H9 (cell line): ENCODE results near the gene CTNNA1. TPM values are rescaled to one million over a fixed set of nuclear protein-coding genes. Genes with fewer than 3 reads are reported as not detected.

Source experiments
- DNase-seq: peaks from one replicate; pipeline ENCODE4 v3.0.0-alpha.2; 2017
- H2AFZ ChIP-seq: one replicate; pipeline ENCODE4 v1.6.1; 2013; ENCODE audit warnings: mild to moderate bottlenecking, low read length, control low read depth, moderate library complexity
- H2AK5ac ChIP-seq: 2 replicates; pipeline ENCODE4 v1.6.1; 2013; ENCODE audit warnings: low read length, control low read depth, mixed read lengths; ENCODE audit not compliant: insufficient read length
- H2BK120ac ChIP-seq: one replicate; pipeline ENCODE4 v1.6.1; 2013; ENCODE audit warnings: low read depth, mild to moderate bottlenecking, low read length, control low read depth, inconsistent platforms; ENCODE audit not compliant: poor library complexity, severe bottlenecking
- H2BK12ac ChIP-seq: 2 replicates; pipeline ENCODE4 v1.6.1; 2013; ENCODE audit warnings: low read length, control low read depth, mixed read lengths, low read depth; ENCODE audit not compliant: insufficient read length
- H2BK15ac ChIP-seq: 2 replicates; pipeline ENCODE4 v1.6.1; 2013; ENCODE audit warnings: low read depth, low read length, control low read depth
- H2BK20ac ChIP-seq: one replicate; pipeline ENCODE4 v1.6.1; 2013; ENCODE audit warnings: low read depth, mild to moderate bottlenecking, low read length, control low read depth, inconsistent platforms; ENCODE audit not compliant: poor library complexity, severe bottlenecking
- H2BK5ac ChIP-seq: 2 replicates; pipeline ENCODE4 v1.6.1; 2013; ENCODE audit warnings: low read length, control low read depth, mixed read lengths; ENCODE audit not compliant: insufficient read length
- H3K14ac ChIP-seq: 2 replicates; pipeline ENCODE4 v1.6.1; 2013; ENCODE audit warnings: low read length, control low read depth; ENCODE audit not compliant: insufficient read depth
- H3K18ac ChIP-seq: 2 replicates; pipeline ENCODE4 v1.6.1; 2013; ENCODE audit warnings: low read depth, mild to moderate bottlenecking, mixed read lengths, low read length, control low read depth; ENCODE audit not compliant: insufficient read length
- H3K23ac ChIP-seq: 2 replicates; pipeline ENCODE4 v1.6.1; 2013; ENCODE audit warnings: low read length, control low read depth, mixed read lengths, low read depth; ENCODE audit not compliant: insufficient read length
- H3K23me2 ChIP-seq: 2 replicates; pipeline ENCODE4 v1.6.1; 2013; ENCODE audit warnings: low read depth, mild to moderate bottlenecking, mixed read lengths, low read length, control low read depth; ENCODE audit not compliant: insufficient read length, poor library complexity, severe bottlenecking
- H3K27ac ChIP-seq: 2 replicates; pipeline ENCODE4 v1.5.1; 2013; ENCODE audit warnings: low read length, control low read depth, mixed read lengths, low read depth; ENCODE audit not compliant: insufficient read length
- H3K27me3 ChIP-seq: 2 replicates; pipeline ENCODE4 v1.6.1; 2013; ENCODE audit warnings: low read length, control low read depth, inconsistent platforms; ENCODE audit not compliant: insufficient read depth
- H3K4ac ChIP-seq: 2 replicates; pipeline ENCODE4 v1.6.1; 2013; ENCODE audit warnings: low read depth, mild to moderate bottlenecking, control low read depth, inconsistent platforms, low read length, moderate library complexity
- H3K4me1 ChIP-seq: 2 replicates; pipeline ENCODE4 v1.6.1; 2013; ENCODE audit warnings: low read length, control low read depth, inconsistent platforms; ENCODE audit not compliant: insufficient read depth
- H3K4me2 ChIP-seq: 2 replicates; pipeline ENCODE4 v1.6.1; 2013; ENCODE audit warnings: low read length, control low read depth, mixed read lengths; ENCODE audit not compliant: insufficient read length, insufficient read depth
- H3K56ac ChIP-seq: 2 replicates; pipeline ENCODE4 v1.6.1; 2013; ENCODE audit warnings: low read depth, mild to moderate bottlenecking, mixed read lengths, low read length, control low read depth; ENCODE audit not compliant: insufficient read length
- H3K79me1 ChIP-seq: 2 replicates; pipeline ENCODE4 v1.6.1; 2013; ENCODE audit warnings: low read depth, mild to moderate bottlenecking, moderate library complexity, low read length, control low read depth, inconsistent platforms; ENCODE audit not compliant: insufficient read depth, poor library complexity, severe bottlenecking
- H3K79me2 ChIP-seq: 2 replicates; pipeline ENCODE4 v1.6.1; 2013; ENCODE audit warnings: low read length, control low read depth, inconsistent platforms; ENCODE audit not compliant: insufficient read depth
- H3K9ac ChIP-seq: 2 replicates; pipeline ENCODE4 v1.6.1; 2013; ENCODE audit warnings: low read length, control low read depth, mixed read lengths; ENCODE audit not compliant: insufficient read length; ENCODE audit errors: extremely low read depth
- H3K9me3 ChIP-seq: one replicate; pipeline ENCODE4 v1.6.1; 2013; ENCODE audit warnings: low read depth, low read length, inconsistent platforms; ENCODE audit not compliant: control insufficient read depth
- H3T11ph ChIP-seq: one replicate; pipeline ENCODE4 v1.6.1; 2013; ENCODE audit warnings: mild to moderate bottlenecking, low read length, control low read depth, inconsistent platforms
- H4K20me1 ChIP-seq: one replicate; pipeline ENCODE4 v1.6.1; 2013; ENCODE audit not compliant: control insufficient read depth, insufficient read length, insufficient read depth
- H4K5ac ChIP-seq: 2 replicates; pipeline ENCODE4 v1.6.1; 2013; ENCODE audit warnings: low read depth, mild to moderate bottlenecking, mixed read lengths, low read length, control low read depth; ENCODE audit not compliant: insufficient read length
- H4K8ac ChIP-seq: replicated peaks from 2 replicates; pipeline ENCODE4 v1.6.1; 2013; ENCODE audit warnings: low read length, control low read depth, mixed read lengths, low read depth; ENCODE audit not compliant: insufficient read length
- H4K91ac ChIP-seq: 2 replicates; pipeline ENCODE4 v1.6.1; 2013; ENCODE audit warnings: low read depth, mild to moderate bottlenecking, moderate library complexity, mixed read lengths, low read length, control low read depth; ENCODE audit not compliant: insufficient read length
- H3K27ac Mint-ChIP-seq, 3 experiments: 2 replicates in 2 of 3; 3 replicates in 1 of 3; pipeline ENCODE4 v1.8.0; 2020 to 2021; ENCODE audit warnings: mixed read lengths in 3 of 3, mild to moderate bottlenecking in 1 of 3, moderate library complexity in 1 of 3
- H3K27me3 Mint-ChIP-seq: 2 replicates; pipeline ENCODE4 v1.8.0; 2021; ENCODE audit warnings: low read depth, mild to moderate bottlenecking, moderate library complexity, mixed read lengths
- H3K36me3 Mint-ChIP-seq, 3 experiments: 2 replicates in 2 of 3; 3 replicates in 1 of 3; pipeline ENCODE4 v1.8.0; 2020 to 2021; ENCODE audit warnings: low read depth in 3 of 3, mixed read lengths in 3 of 3; ENCODE audit not compliant: insufficient read depth in 1 of 3
- H3K4me1 Mint-ChIP-seq, 2 experiments: 2 replicates each; pipeline ENCODE4 v1.8.0; 2020; ENCODE audit warnings: mixed read lengths in 2 of 2
- H3K4me3 Mint-ChIP-seq, 2 experiments: 2 replicates in 1 of 2; 3 replicates in 1 of 2; pipeline ENCODE4 v1.8.0; 2020 to 2021; ENCODE audit warnings: mild to moderate bottlenecking in 2 of 2, mixed read lengths in 2 of 2, moderate library complexity in 1 of 2
- H3K9me3 Mint-ChIP-seq, 2 experiments: 2 replicates in 1 of 2; 3 replicates in 1 of 2; pipeline ENCODE4 v1.8.0; 2020; ENCODE audit warnings: mild to moderate bottlenecking in 2 of 2, mixed read lengths in 2 of 2, moderate library complexity in 1 of 2
- WGBS: extraction: QIAGEN DNeasy Blood & Tissue Kit; methylation state at CpG from one replicate; pipeline ENCODE4 v1.1.7; 2013; ENCODE audit warnings: missing lambda C conversion rate, low lambda C conversion rate, mixed read lengths; ENCODE audit not compliant: insufficient read length; ENCODE audit errors: extremely low coverage; 5-methylcytosine and 5-hydroxymethylcytosine counted together
- total RNA-seq: library from RNA; stranded (reverse); gene quantifications from 2 replicates; pipeline ENCODE4 v1.2.1, GENCODE V29; 2021
- TF ChIP-seq, protein P1 (sequence below): fragments of 200-600 bp; sonication (generic); conservative IDR thresholded peaks from 3 replicates; pipeline ENCODE4 v1.8.0; 2021; ENCODE audit warnings: antibody characterized with exemption, mild to moderate bottlenecking

Gene CTNNA1
- total RNA-seq, 1 experiment from 2014 or later: 354 TPM

- Histone ChIP-seq H3K4me1 (no peaks in the 10 kb centered on the region), H2BK15ac (no peak overlapping the region), H3K23ac (no peak overlapping the region), H3T11ph (no peak overlapping the region), H2BK20ac (no peak overlapping the region), H3K9me3 (no peaks in the 10 kb centered on the region), H3K14ac (no peak overlapping the region), H4K91ac (no peak overlapping the region), H3K23me2 (no peaks in the 10 kb centered on the region), H3K4me2 (no peak overlapping the region), H3K56ac (no peak overlapping the region), H2AK5ac (no peak overlapping the region), H2AFZ (no peak overlapping the region), H3K79me2 (no peaks in the 10 kb centered on the region), H2BK5ac (no peak overlapping the region), H4K20me1 (no peaks in the 10 kb centered on the region), H3K18ac (no peak overlapping the region), H3K27me3 (no peaks in the 10 kb centered on the region), H4K8ac (no peak overlapping the region), H4K5ac (no peak overlapping the region), H3K4ac (no peak overlapping the region), H3K79me1 (no peaks in the 10 kb centered on the region), H2BK12ac (no peak overlapping the region), H3K27ac (no peak overlapping the region), H3K9ac (no peak overlapping the region), H2BK120ac (no peak overlapping the region)
- Mint-ChIP-seq H3K9me3 (no peaks in the 10 kb centered on the region), H3K4me3 (no peak overlapping the region), H3K27me3 (no peaks in the 10 kb centered on the region), H3K4me1 (peaks cover 0 to 7% of the 10 kb centered on the region in 2 experiments; a peak in 1 of 4 replicates), H3K27ac (no peak overlapping the region; a peak in 1 of 7 replicates), H3K36me3 (no peaks in the 10 kb centered on the region)
- TF ChIP-seq, protein P1, sequence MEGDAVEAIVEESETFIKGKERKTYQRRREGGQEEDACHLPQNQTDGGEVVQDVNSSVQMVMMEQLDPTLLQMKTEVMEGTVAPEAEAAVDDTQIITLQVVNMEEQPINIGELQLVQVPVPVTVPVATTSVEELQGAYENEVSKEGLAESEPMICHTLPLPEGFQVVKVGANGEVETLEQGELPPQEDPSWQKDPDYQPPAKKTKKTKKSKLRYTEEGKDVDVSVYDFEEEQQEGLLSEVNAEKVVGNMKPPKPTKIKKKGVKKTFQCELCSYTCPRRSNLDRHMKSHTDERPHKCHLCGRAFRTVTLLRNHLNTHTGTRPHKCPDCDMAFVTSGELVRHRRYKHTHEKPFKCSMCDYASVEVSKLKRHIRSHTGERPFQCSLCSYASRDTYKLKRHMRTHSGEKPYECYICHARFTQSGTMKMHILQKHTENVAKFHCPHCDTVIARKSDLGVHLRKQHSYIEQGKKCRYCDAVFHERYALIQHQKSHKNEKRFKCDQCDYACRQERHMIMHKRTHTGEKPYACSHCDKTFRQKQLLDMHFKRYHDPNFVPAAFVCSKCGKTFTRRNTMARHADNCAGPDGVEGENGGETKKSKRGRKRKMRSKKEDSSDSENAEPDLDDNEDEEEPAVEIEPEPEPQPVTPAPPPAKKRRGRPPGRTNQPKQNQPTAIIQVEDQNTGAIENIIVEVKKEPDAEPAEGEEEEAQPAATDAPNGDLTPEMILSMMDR: no peak
- DNase-seq: no peak
- WGBS: no CpG with 5 or more reads among the region's 2 CpGs
Observed at GRCh38 chr5:138983984-138984383, 230.8 kb downstream of the CTNNA1 start.

Other genes starting within 250 kb of the CTNNA1 start
- 175 and 183 TPM in 2 replicates for gene ETF1, start 210.2 kb upstream of the CTNNA1 start, total RNA-seq
- 397 and 399 TPM in 2 replicates for gene HSPA9, start 178.0 kb upstream of the CTNNA1 start, total RNA-seq
- not detected in 2 replicates for gene LRRTM2, start 121.9 kb downstream of the CTNNA1 start, total RNA-seq